CD4-positive, alpha-beta T cell treated with Interleukin-1 beta for 1 hour (primary cell): ENCODE results near the gene RNF39.
A peak's percentile ranks its signal among the peaks of the same experiment; 100 is the strongest.
"Not testable (repeated sequence)": the region's sequence is repeated elsewhere in the genome, so short reads cannot be mapped to it uniquely, and the experiment has no call there.

Source experiments
- DNase-seq, 2 donors: peaks; one replicate each; pipeline ENCODE4 v3.0.0-alpha.2; 2020 to 2022

RNF39 gene

GRCh38 chr6:30060606-30061091, 14.9 kb downstream of the RNF39 start:
- DNase-seq: peak; percentile 40 to 49

GRCh38 chr6:30055513-30055912, 20.1 kb downstream of the RNF39 start:
- no peak for DNase-seq

- no peak for DNase-seq
Observed at GRCh38 chr6:30053682-30054081, 21.9 kb downstream of the RNF39 start.

- no peak for DNase-seq
Observed at GRCh38 chr6:30047220-30047619, 28.3 kb downstream of the RNF39 start.

- no peak for DNase-seq
Observed at GRCh38 chr6:30044630-30045029, 30.9 kb downstream of the RNF39 start.

- no peak for DNase-seq
Observed at GRCh38 chr6:30043744-30044143, 31.8 kb downstream of the RNF39 start.

GRCh38 chr6:30042914-30043313, 32.7 kb downstream of the RNF39 start:
- no peak for DNase-seq

- DNase-seq: no peak
Observed at GRCh38 chr6:30042476-30042875, 33.1 kb downstream of the RNF39 start.

GRCh38 chr6:30041821-30042220, 33.7 kb downstream of the RNF39 start:
- DNase-seq: no peak

GRCh38 chr6:30041221-30041620, 34.3 kb downstream of the RNF39 start:
- DNase-seq: no peak

- DNase-seq: peak in 1 of 2 donors; percentile 8
Observed at GRCh38 chr6:30037182-30037788, 38.3 kb downstream of the RNF39 start.

GRCh38 chr6:30035784-30036183, 39.8 kb downstream of the RNF39 start:
- no peak for DNase-seq

GRCh38 chr6:30033440-30033839, 42.1 kb downstream of the RNF39 start:
- peak in 1 of 2 donors; percentile 23 for DNase-seq

- DNase-seq: no peak
Observed at GRCh38 chr6:30031381-30031780, 44.2 kb downstream of the RNF39 start.

- DNase-seq: no peak
Observed at GRCh38 chr6:30029588-30029987, 46.0 kb downstream of the RNF39 start.

GRCh38 chr6:30025186-30025585, 50.4 kb downstream of the RNF39 start:
- DNase-seq: no peak

- DNase-seq: not testable (repeated sequence)
Observed at GRCh38 chr6:30022712-30023111, 52.9 kb downstream of the RNF39 start.

- no peak for DNase-seq
Observed at GRCh38 chr6:30022189-30022588, 53.4 kb downstream of the RNF39 start.

- no peak for DNase-seq
Observed at GRCh38 chr6:30020626-30021025, 54.9 kb downstream of the RNF39 start.
